Trophoblast cell (in vitro differentiated cells and primary cell): ENCODE measurements around the gene CASP3.
A peak's percentile ranks its signal among the peaks of the same experiment; 100 is the strongest.
"Not testable (repeated sequence)": the region's sequence is repeated elsewhere in the genome, so short reads cannot be mapped to it uniquely, and the experiment has no call there.

Experiments
- DNase-seq, 2 donors: peaks; one replicate each; pipeline ENCODE4 v3.0.0-alpha.2; 2016
- H2AFZ ChIP-seq: 2 replicates; pipeline ENCODE4 v1.6.1; 2013; ENCODE audit warnings: low read length, moderate library complexity, mild to moderate bottlenecking; ENCODE audit not compliant: insufficient read depth, poor library complexity
- H2AK5ac ChIP-seq: 2 replicates; pipeline ENCODE4 v1.6.1; 2013; ENCODE audit warnings: mild to moderate bottlenecking, low read length
- H2BK120ac ChIP-seq: 2 replicates; pipeline ENCODE4 v1.6.1; 2013; ENCODE audit warnings: low read length, mild to moderate bottlenecking, moderate library complexity; ENCODE audit not compliant: insufficient read depth, poor library complexity
- H2BK12ac ChIP-seq: 2 replicates; pipeline ENCODE4 v1.6.1; 2013; ENCODE audit warnings: mild to moderate bottlenecking, low read length, moderate library complexity
- H2BK5ac ChIP-seq: 2 replicates; pipeline ENCODE4 v1.6.1; 2013; ENCODE audit warnings: low read length, low read depth, moderate library complexity, mild to moderate bottlenecking; ENCODE audit not compliant: poor library complexity
- H3K14ac ChIP-seq: 2 replicates; pipeline ENCODE4 v1.6.1; 2013; ENCODE audit warnings: mild to moderate bottlenecking, low read length
- H3K18ac ChIP-seq: 2 replicates; pipeline ENCODE4 v1.6.1; 2013; ENCODE audit warnings: mild to moderate bottlenecking, low read length
- H3K23ac ChIP-seq: 2 replicates; pipeline ENCODE4 v1.6.1; 2013; ENCODE audit warnings: low read length
- H3K27ac ChIP-seq: 2 replicates; pipeline ENCODE4 v1.5.1; 2013; ENCODE audit warnings: low read depth, mild to moderate bottlenecking, inconsistent platforms, low read length, moderate library complexity
- H3K27me3 ChIP-seq: 2 replicates; pipeline ENCODE4 v1.6.1; 2013; ENCODE audit warnings: inconsistent platforms, mild to moderate bottlenecking, low read length, moderate library complexity; ENCODE audit not compliant: insufficient read depth
- H3K36me3 ChIP-seq, 2 experiments: 1 replicate in 1 of 2; 2 replicates in 1 of 2; pipeline ENCODE4 v1.6.1; 2013; ENCODE audit warnings: low read length in 2 of 2, mild to moderate bottlenecking in 2 of 2, moderate library complexity in 1 of 2; ENCODE audit not compliant: insufficient read depth in 2 of 2, control insufficient read depth in 1 of 2
- H3K4ac ChIP-seq: 2 replicates; pipeline ENCODE4 v1.6.1; 2013; ENCODE audit warnings: low read depth, mild to moderate bottlenecking, low read length, moderate library complexity
- H3K4me1 ChIP-seq, 2 experiments: 1 replicate in 1 of 2; 2 replicates in 1 of 2; pipeline ENCODE4 v1.6.1; 2013; ENCODE audit warnings: low read length in 2 of 2, mild to moderate bottlenecking in 2 of 2, moderate library complexity in 1 of 2; ENCODE audit not compliant: insufficient read depth in 2 of 2, control insufficient read depth in 1 of 2
- H3K4me2 ChIP-seq: 2 replicates; pipeline ENCODE4 v1.6.1; 2013; ENCODE audit warnings: inconsistent platforms, mild to moderate bottlenecking, low read length, moderate library complexity
- H3K4me3 ChIP-seq: 2 replicates; pipeline ENCODE4 v1.5.1; 2013; ENCODE audit warnings: mild to moderate bottlenecking, low read depth, low read length, inconsistent platforms
- H3K79me1 ChIP-seq: one replicate; pipeline ENCODE4 v1.6.1; 2013; ENCODE audit warnings: low read length
- H3K79me2 ChIP-seq: 2 replicates; pipeline ENCODE4 v1.6.1; 2013; ENCODE audit warnings: low read length, mild to moderate bottlenecking; ENCODE audit not compliant: control insufficient read depth, insufficient read depth, poor library complexity
- H3K9ac ChIP-seq: 2 replicates; pipeline ENCODE4 v1.6.1; 2013; ENCODE audit warnings: mild to moderate bottlenecking, low read length
- H3K9me3 ChIP-seq: 2 replicates; pipeline ENCODE4 v1.6.1; 2013; ENCODE audit warnings: low read depth, mild to moderate bottlenecking, control low read depth, inconsistent platforms, low read length; ENCODE audit not compliant: insufficient read depth
- H4K12ac ChIP-seq: 2 replicates; pipeline ENCODE4 v1.6.1; 2013; ENCODE audit warnings: low read depth, mild to moderate bottlenecking, low read length, moderate library complexity
- H4K8ac ChIP-seq: 2 replicates; pipeline ENCODE4 v1.6.1; 2013; ENCODE audit warnings: low read depth, mild to moderate bottlenecking, low read length, moderate library complexity
- H4K91ac ChIP-seq: one replicate; pipeline ENCODE4 v1.6.1; 2013; ENCODE audit warnings: low read depth, mild to moderate bottlenecking, low read length, moderate library complexity
- WGBS: extraction: QIAGEN DNeasy Blood & Tissue Kit; methylation state at CpG from one replicate; pipeline ENCODE4 v1.1.7; 2013; ENCODE audit warnings: missing lambda C conversion rate; ENCODE audit not compliant: insufficient read length, insufficient coverage; ENCODE audit errors: extremely low coverage; 5-methylcytosine and 5-hydroxymethylcytosine counted together

Gene CASP3

GRCh38 chr4:184657144-184657543 is 7.9 kb upstream of the CASP3 start:
- Histone ChIP-seq H3K79me1 (no peaks in the 10 kb centered on the region), H4K8ac (no peak overlapping the region), H2AK5ac (no peak overlapping the region), H2AFZ (no peak overlapping the region), H2BK5ac (no peak overlapping the region), H3K4me1 (peaks cover 0 to 3% of the 10 kb centered on the region in 2 experiments), H3K9ac (no peak overlapping the region), H3K4ac (no peak overlapping the region), H2BK120ac (no peak overlapping the region), H3K27me3 (no peaks in the 10 kb centered on the region), H3K4me2 (no peak overlapping the region), H3K27ac (no peak overlapping the region), H3K18ac (no peak overlapping the region), H4K91ac (no peak overlapping the region), H3K36me3 (peaks cover 2 to 3% of the 10 kb centered on the region in 2 experiments), H4K12ac (no peak overlapping the region), H3K9me3 (no peaks in the 10 kb centered on the region), H3K23ac (no peak overlapping the region), H2BK12ac (no peak overlapping the region), H3K4me3 (no peak overlapping the region), H3K14ac (no peak overlapping the region), H3K79me2 (no peaks in the 10 kb centered on the region)
- DNase-seq = no peak
- no CpG with 5 or more reads among the region's 3 CpGs for WGBS

GRCh38 chr4:184655889-184656869 is 6.9 kb upstream of the CASP3 start:
- Histone ChIP-seq H3K27ac (no peak overlapping the region), H4K8ac (no peak overlapping the region), H3K9ac (no peak overlapping the region), H2AK5ac (no peak overlapping the region), H3K36me3 (peaks cover 2 to 3% of the 10 kb centered on the region in 2 experiments), H2AFZ (no peak overlapping the region), H4K91ac (no peak overlapping the region), H4K12ac (no peak overlapping the region), H3K23ac (no peak overlapping the region), H3K27me3 (no peaks in the 10 kb centered on the region), H3K4me2 (no peak overlapping the region), H2BK120ac (no peak overlapping the region), H2BK5ac (no peak overlapping the region), H3K14ac (no peak overlapping the region), H3K9me3 (no peaks in the 10 kb centered on the region), H3K4me1 (peaks cover 0 to 3% of the 10 kb centered on the region in 2 experiments), H3K18ac (no peak overlapping the region), H3K4ac (no peak overlapping the region), H3K4me3 (no peak overlapping the region), H3K79me2 (no peaks in the 10 kb centered on the region), H3K79me1 (no peaks in the 10 kb centered on the region), H2BK12ac (no peak overlapping the region)
- WGBS = no CpG with 5 or more reads among the region's 8 CpGs
- DNase-seq = peak; percentile 67 to 77

DNA sequence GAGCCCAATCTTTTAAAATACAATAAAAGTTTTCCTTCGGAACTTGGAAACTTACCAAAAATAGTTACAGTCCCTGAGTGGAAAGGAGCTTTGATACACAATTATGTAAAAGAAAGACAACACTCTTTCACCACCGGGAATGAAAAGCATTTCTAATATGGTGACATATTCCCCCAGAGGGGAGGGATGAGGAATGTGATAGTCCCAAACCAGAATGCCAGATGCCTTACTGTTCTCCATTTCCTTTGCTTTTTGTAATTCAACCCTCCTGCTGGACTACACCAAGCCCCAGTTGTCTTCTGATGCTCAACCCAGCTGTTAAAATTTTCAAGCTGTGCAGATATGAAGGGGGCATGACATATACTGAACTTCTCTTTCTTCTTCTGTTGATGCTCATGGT is 4.4 kb upstream of the CASP3 start:
- Histone ChIP-seq H3K4me2 (no peak overlapping the region), H2AK5ac (no peak overlapping the region)
- no CpG with 5 or more reads among the region's 2 CpGs for WGBS

DNA sequence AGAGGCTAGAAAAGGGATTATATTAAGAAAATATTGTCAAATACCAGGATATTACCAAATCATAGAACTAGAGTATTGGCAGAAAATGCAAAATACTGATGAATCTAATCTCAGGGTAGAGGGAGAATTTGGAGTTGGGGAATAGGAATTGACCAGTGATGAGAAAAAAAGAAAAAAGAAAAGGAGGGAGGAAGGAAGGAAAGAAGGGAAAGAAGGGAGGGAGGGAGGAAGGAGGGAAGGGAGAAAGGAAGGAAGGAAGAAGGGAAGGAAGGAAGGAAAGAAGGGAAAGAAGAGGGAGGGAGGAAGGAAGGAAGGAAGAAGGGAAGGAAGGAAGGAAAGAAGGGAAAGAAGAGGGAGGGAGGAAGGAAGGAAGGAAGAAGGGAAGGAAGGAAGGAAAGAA is 3.4 kb upstream of the CASP3 start:
- not testable (repeated sequence) for H2BK120ac ChIP-seq, H2BK5ac ChIP-seq, DNase-seq, H3K4me1 ChIP-seq, H4K12ac ChIP-seq, H4K91ac ChIP-seq, H3K9ac ChIP-seq, H3K18ac ChIP-seq, H3K4ac ChIP-seq, H2BK12ac ChIP-seq, H3K36me3 ChIP-seq, H3K4me3 ChIP-seq, H3K9me3 ChIP-seq, H2AK5ac ChIP-seq, H3K27me3 ChIP-seq, H4K8ac ChIP-seq, H3K4me2 ChIP-seq, H3K14ac ChIP-seq, H3K27ac ChIP-seq, H2AFZ ChIP-seq, H3K23ac ChIP-seq
- H3K79me1 ChIP-seq = peaks cover 15% of the 10 kb centered on the region
- H3K79me2 ChIP-seq = peaks cover 15% of the 10 kb centered on the region

More for the DNA sequence above, 4.4 kb upstream of the CASP3 start:
- no peak overlapping the region for H2BK12ac ChIP-seq
- H4K8ac ChIP-seq = no peak overlapping the region
- peaks cover 2 to 3% of the 10 kb centered on the region in 2 experiments for H3K36me3 ChIP-seq
- no peak overlapping the region for H3K18ac ChIP-seq
- no peak overlapping the region for H3K9ac ChIP-seq
- DNase-seq = peak; percentile 70 to 94
- H4K12ac ChIP-seq = no peak overlapping the region
- H3K9me3 ChIP-seq = no peaks in the 10 kb centered on the region
- no peak overlapping the region for H3K27ac ChIP-seq
- H4K91ac ChIP-seq = no peak overlapping the region
- H3K79me2 ChIP-seq = peaks cover 10% of the 10 kb centered on the region
- H2BK5ac ChIP-seq = no peak overlapping the region
- H3K23ac ChIP-seq = no peak overlapping the region
- H3K4me1 ChIP-seq = peaks cover 5 to 7% of the 10 kb centered on the region in 2 experiments
- no peak overlapping the region for H3K14ac ChIP-seq
- no peak overlapping the region for H2AFZ ChIP-seq
- H2BK120ac ChIP-seq = no peak overlapping the region
- peaks cover 10% of the 10 kb centered on the region for H3K79me1 ChIP-seq
- H3K4me3 ChIP-seq = no peak overlapping the region
- no peak overlapping the region for H3K4ac ChIP-seq
- H3K27me3 ChIP-seq = no peaks in the 10 kb centered on the region
